DOHH2 (cell line): ENCODE results near the gene ALPG.

Experiments used
- H3F3A ChIP-seq: fragments of 200-600 bp; sonication (generic), shearing (Covaris generic); 2 replicates; pipeline ENCODE4 v1.6.0; 2016; ENCODE audit warnings: antibody characterized with exemption, mild to moderate bottlenecking; ENCODE audit not compliant: control insufficient read depth, insufficient read depth
- H3K27ac ChIP-seq: fragments of 200-600 bp; sonication (generic); 2 replicates; pipeline ENCODE4 v1.5.1; 2014; ENCODE audit warnings: low read depth, mild to moderate bottlenecking, low read length, moderate library complexity
- H3K27me3 ChIP-seq: fragments of 200-600 bp; sonication (generic); 2 replicates; pipeline ENCODE4 v1.6.1; 2014; ENCODE audit warnings: mild to moderate bottlenecking, low read length, mixed read lengths; ENCODE audit not compliant: control insufficient read depth
- H3K36me3 ChIP-seq: fragments of 200-600 bp; sonication (generic); 2 replicates; pipeline ENCODE4 v1.6.1; 2014; ENCODE audit warnings: mild to moderate bottlenecking, low read length, moderate library complexity, mixed read lengths; ENCODE audit not compliant: control insufficient read depth
- H3K4me1 ChIP-seq: fragments of 200-600 bp; sonication (generic); 2 replicates; pipeline ENCODE4 v1.6.1; 2014; ENCODE audit warnings: mild to moderate bottlenecking, low read length, mixed read lengths; ENCODE audit not compliant: control insufficient read depth
- H3K4me2 ChIP-seq: fragments of 200-600 bp; sonication (generic); 2 replicates; pipeline ENCODE4 v1.6.0; 2014; ENCODE audit warnings: mild to moderate bottlenecking, low read length, moderate library complexity
- H3K4me3 ChIP-seq: fragments of 200-600 bp; sonication (generic); 2 replicates; pipeline ENCODE4 v1.5.1; 2014; ENCODE audit warnings: mild to moderate bottlenecking, low read length, mixed read lengths
- H3K79me2 ChIP-seq: fragments of 200-600 bp; sonication (generic); 2 replicates; pipeline ENCODE4 v1.6.1; 2014; ENCODE audit warnings: mild to moderate bottlenecking, low read length, mixed read lengths; ENCODE audit not compliant: control insufficient read depth
- H3K9me2 ChIP-seq: fragments of 200-600 bp; sonication (generic); replicated peaks from 2 replicates; pipeline ENCODE4 v1.6.1; 2014; ENCODE audit warnings: mild to moderate bottlenecking, low read length, mixed read lengths; ENCODE audit not compliant: control insufficient read depth
- H3K9me3 ChIP-seq: fragments of 200-600 bp; sonication (generic); 2 replicates; pipeline ENCODE4 v1.6.1; 2014; ENCODE audit warnings: antibody characterized with exemption, low read length, mixed read lengths; ENCODE audit not compliant: control insufficient read depth, insufficient read depth
- H4K20me1 ChIP-seq: fragments of 200-600 bp; sonication (generic); 2 replicates; pipeline ENCODE4 v1.6.0; 2014; ENCODE audit warnings: low read depth, mild to moderate bottlenecking, antibody characterized with exemption, low read length, moderate library complexity; ENCODE audit not compliant: control insufficient read depth, insufficient read depth
- CTCF ChIP-seq: fragments of 200-600 bp; sonication (generic); IDR thresholded peaks from one replicate; pipeline ENCODE4 v1.5.1; 2014; ENCODE audit warnings: antibody characterized with exemption, mild to moderate bottlenecking, low read depth, low read length; ENCODE audit not compliant: poor library complexity, severe bottlenecking
- EZH2phosphoT487 ChIP-seq: fragments of 200-600 bp; sonication (generic); IDR thresholded peaks from 2 replicates; pipeline ENCODE4 v1.6.1; 2017; ENCODE audit warnings: borderline replicate concordance, mild to moderate bottlenecking, antibody characterized with exemption, low read length, moderate library complexity, mixed read lengths

Gene ALPG

DNA sequence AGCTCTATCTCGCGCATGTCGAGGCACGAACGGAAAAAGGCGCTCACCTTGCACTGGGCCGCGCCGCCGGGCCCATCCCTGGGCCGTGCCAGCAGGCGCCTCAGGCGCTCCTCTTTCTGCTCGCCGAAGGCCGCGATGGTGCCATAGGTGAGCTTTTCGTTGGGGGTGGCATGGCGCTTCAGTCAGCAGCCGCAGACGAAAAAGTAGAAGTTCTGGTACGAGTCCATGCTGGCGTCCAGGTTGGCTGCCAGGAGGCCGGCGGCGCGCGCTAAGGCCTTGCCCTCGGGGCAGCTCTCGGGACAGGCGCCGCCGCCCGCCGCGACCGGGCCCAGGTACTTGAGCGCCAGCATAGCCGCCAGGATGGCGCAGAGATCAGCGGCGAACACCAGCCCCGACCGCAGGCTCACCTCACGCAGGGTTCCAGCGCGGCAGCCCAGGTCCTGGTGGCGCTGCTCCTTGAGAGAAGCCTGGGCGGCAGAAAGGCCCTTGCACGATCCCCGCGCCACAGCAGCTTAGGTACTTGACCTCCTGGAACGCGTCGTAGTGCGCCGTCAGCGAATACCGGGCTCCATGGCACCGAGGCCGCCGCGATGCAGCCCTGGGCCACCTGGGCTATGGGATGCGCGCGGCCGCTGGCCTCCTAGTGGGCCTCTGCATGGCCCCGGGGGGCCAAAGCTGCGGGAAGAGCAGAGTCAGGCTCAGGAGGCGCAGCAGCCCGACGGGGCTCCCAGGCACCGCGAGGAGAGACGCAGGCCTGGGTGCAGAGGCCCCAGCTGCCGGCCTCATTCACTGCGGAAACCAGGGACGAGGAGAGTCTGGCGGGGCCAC is 12.8 kb downstream of the ALPG start:
- Histone ChIP-seq H3K4me1 (peaks cover 17% of the 10 kb centered on the region), H3K27me3 (peaks cover 10% of the 10 kb centered on the region), H4K20me1 (no peaks in the 10 kb centered on the region), H3K27ac (no peak overlapping the region), H3F3A (no peaks in the 10 kb centered on the region), H3K4me3 (no peak overlapping the region), H3K9me2 (no peaks in the 10 kb centered on the region), H3K4me2 (no peak overlapping the region), H3K79me2 (no peaks in the 10 kb centered on the region), H3K36me3 (no peaks in the 10 kb centered on the region), H3K9me3 (no peaks in the 10 kb centered on the region)
- no peak for TF ChIP-seq CTCF
- no peak for TF ChIP-seq EZH2phosphoT487

- Histone ChIP-seq H3K27ac (no peak overlapping the region), H3K27me3 (peaks cover 7% of the 10 kb centered on the region), H3K4me2 (peak overlapping the region; percentile 47), H4K20me1 (no peaks in the 10 kb centered on the region), H3K4me3 (peak overlapping the region; percentile 30; the same call in 1 of the 2 replicates), H3K9me2 (no peaks in the 10 kb centered on the region), H3F3A (no peaks in the 10 kb centered on the region), H3K9me3 (no peaks in the 10 kb centered on the region), H3K4me1 (peaks cover 17% of the 10 kb centered on the region), H3K79me2 (no peaks in the 10 kb centered on the region), H3K36me3 (no peaks in the 10 kb centered on the region)
- TF ChIP-seq EZH2phosphoT487 (no peak), CTCF (no peak)
Observed at GRCh38 chr2:232420073-232420454, 13.4 kb downstream of the ALPG start.

DNA sequence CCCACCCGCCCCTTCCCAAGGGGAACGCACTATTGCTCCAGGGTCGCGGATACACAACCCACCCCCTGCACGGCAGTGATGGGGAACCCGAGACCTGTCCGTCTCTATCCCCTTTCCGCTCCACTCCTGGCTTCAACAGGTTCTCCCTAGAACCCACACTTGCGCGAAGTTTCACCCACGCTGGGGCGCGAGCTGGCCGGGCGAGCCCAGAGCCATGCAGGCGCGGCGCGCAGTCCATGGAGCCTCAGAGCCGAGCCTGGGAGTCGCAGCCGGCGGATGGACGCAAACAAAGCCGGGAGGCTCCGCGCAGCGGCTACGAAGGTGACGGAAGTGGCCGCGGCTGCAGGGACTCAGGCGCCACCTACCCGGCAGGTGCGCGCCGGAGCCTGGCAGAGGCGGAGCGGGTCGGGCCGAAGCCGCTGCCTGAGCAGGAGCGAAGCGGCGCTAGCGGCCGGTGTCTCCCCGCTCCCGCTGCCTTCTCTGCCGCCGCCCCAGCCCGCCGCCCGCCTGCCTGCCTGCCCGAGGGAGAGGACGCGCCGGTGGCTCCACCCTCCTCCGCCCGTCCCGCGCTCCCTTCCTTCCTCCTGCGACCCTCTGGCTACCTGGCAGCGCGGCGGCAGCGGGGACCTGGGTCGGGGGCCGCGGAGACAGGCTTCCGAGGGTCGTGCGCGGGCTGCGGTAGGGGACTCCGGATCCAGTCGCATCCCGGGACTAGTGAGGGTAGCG is 14.0 kb downstream of the ALPG start:
- H3K27me3 ChIP-seq, result peaks cover 6% of the 10 kb centered on the region
- H3K79me2 ChIP-seq, result no peaks in the 10 kb centered on the region
- H4K20me1 ChIP-seq, result no peaks in the 10 kb centered on the region
- TF ChIP-seq EZH2phosphoT487, result no peak
- TF ChIP-seq CTCF, result no peak
- H3K27ac ChIP-seq, result no peak overlapping the region
- no peaks in the 10 kb centered on the region for H3K9me2 ChIP-seq
- no peaks in the 10 kb centered on the region for H3K9me3 ChIP-seq
- peaks cover 17% of the 10 kb centered on the region for H3K4me1 ChIP-seq
- no peaks in the 10 kb centered on the region for H3F3A ChIP-seq
- no peaks in the 10 kb centered on the region for H3K36me3 ChIP-seq
- peak overlapping the region; percentile 30; the same call in 1 of the 2 replicates for H3K4me3 ChIP-seq
- H3K4me2 ChIP-seq, result peak overlapping the region; percentile 47
